ENCODE results near the gene PFDN4.

The PFDN4 gene

DNA sequence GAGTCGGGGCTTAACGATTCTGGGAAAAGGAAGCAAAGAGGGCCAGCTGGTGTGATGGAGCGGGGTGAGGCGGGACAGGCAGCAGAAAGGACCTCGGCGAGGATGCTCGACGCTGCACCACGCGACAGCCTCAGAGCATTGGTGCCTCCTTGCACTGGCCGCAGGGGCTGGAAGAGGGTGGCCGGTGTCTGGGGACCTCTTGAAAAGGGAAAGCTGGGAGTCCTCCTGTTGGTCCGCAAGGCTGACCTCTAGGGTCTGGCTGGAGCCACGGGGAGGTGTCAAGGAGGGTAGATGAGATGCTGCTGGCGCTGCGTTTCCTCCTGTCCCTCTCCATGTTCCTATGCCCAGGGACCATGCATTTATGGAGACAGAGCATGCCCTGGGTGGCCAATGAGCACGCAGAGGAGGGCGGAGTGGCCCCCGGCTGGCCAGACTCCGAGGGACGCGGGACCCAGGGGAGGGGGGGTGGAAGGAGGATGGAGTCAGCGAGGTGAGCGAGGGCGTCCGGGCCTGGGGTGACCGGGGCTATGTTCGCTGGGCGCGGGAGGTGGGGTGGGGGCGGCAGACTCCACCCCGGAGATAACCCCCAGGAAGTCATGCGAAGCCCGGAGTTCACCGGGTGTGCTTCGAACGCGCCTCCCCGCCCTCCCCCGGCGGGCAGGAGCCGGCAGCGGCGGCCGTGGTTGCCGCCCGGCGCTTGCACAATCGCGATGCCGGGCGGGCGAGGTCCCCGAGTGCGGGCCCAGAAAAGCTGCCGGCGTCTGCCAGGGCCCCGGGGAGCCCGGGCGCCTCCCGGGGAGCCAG, 34.0 kb upstream of the PFDN4 start, which contains the start of gene CYP24A1:
Gene CYP24A1, minus strand, starts transcription at position 334 of the 804 bp plus-strand sequence. CDS start 407 bp downstream, outside the sequence.
- peak; percentile 43 for DNase-seq

DNA sequence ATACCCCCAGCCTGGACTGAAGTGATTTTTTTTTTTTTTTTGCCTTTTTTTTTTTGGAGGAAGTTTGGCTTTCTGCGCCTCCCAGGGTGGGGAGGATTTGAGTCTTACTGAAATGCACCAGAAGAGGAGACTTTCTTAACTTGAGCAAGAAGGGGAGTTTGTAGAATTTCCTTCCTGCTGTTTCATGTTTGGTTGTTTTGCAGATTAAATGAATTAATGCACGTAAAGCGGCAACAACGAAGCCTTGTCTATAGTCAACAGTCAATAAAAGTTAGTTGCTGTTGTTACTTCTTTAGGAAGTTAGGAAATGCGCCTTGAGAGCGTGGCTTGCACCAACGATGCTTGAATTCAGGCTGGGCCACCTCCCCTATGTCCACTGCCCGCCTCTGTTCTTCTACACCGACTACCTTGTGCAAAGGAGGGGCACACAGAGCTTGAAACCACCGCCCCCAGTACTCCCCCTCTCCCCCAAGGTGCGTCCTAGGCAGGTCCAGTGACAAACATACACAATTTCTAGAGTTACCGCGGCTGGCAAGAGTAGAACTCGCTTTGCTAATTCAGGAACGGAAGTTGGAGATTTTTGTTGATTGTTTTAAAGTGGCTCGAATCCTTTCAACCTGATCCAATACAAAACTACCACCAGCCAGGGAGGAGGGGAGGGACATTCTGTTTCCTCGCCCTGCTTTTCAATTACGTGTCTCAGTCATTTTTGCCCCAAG, 33.3 kb upstream of the PFDN4 start:
- DNase-seq, result no peak

DNA sequence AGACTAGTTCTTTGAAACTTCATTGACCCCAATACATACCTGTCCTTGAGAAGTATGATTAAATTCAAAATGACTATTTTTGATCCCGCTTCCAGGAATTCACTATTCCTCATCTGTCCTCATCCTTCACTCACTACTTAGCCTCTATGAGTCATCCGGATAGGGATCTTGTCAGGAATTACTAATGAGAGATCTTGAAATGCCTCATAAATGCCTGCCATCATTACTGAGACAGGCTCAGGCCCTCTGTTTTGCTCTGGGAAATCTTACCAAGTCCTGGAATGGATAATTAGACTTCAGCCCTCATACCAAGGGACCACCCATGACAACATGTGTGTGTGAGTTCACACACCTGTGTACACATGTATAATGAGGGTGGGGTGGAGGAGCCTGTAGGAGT, 31.3 kb upstream of the PFDN4 start:
- DNase-seq, result no peak

DNA sequence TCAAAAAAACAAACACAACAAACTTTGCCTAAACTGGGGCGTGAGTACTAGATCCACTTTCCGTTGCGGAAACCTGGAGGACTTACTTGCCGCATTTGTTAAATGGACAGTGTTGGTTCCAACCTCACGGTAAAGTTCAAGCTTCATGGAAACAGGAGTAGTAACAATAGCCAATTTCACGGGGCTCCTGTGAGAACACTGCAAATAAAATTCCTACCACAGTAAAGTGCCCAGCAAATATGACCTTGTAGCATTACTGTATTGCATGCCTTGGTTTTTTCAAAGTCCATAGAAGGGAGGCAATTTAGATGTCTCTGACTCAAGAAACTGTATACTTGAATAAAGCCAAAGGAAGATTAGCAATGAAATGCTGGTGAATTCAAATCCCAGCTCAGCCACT, 30.5 kb upstream of the PFDN4 start:
- no peak for DNase-seq

DNA sequence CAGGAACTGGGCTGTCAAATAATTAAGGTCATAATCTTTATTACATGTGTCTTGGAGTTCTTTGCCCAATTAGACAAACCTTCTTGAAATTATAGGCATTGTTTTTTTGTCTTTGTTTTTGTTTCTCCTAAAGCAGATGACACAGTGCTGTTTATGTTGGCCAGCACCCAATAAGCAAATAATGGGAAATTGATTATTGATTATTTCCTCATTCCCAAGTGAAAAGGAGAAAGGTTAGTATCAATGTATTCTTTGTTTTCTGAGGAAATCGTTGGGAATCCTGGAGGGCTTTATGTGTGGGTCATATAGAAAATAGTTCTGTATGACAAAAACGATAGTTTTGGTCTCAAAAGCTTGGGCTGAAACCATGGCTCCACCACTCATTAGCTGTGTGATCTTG, 29.6 kb upstream of the PFDN4 start:
- DNase-seq, result no peak

DNA sequence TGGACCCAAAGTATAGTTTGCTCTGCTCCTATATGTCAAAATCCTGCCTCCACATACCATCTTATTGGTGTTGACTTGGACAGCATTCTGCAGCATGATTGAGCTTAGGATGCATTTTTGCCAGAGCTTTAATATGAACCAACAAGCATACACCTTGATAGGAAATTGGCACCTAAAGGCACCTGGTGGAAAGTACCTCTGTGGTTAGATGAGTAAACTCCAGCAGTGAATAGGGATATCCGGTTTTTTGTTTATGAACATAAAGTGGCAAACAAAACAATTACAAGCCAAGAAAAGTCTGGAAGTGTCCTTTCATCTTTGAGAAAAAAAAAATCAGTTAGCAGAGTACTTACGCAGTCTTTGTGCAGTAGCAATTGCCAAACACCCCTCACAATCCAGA, 27.9 kb upstream of the PFDN4 start:
- DNase-seq, result no peak

DNA sequence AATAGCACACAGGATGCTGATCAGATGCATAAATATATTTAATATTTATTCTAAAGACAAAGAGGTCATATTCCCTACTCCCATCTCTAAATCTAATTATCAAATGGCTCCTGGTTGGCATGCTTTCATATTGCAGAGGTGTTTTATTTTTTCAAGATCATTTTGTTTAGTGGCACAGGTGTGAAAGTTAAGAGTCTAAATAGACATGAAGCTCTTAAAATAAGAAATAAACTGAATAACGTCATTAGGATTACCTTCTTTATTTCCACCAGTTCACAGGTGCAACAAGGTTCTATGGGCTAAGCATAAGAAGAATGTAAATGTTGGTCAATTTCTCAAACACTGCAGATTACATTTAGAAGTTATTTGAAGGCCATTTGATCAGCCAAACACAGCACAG, 27.0 kb upstream of the PFDN4 start:
- DNase-seq, result no peak

DNA sequence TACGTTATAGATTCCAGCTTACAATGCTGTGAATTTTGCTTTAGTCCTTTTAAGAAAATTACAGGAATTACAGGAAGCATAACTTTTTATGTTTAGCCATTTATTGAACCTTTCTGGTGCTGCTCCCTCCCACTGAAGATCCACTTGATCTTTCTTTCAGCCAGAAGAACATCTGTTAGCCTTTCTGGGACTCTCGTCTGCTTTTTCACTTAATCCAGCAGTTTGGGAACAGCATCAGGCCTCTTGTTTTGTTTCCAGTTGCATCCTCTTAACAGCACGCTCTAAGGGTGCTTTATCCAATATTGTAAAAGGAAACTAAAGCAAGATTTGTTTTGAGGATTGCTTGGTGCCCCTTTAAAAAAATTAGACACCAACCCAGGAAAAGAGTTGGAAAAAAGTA, 23.8 kb upstream of the PFDN4 start:
- DNase-seq, result no peak

DNA sequence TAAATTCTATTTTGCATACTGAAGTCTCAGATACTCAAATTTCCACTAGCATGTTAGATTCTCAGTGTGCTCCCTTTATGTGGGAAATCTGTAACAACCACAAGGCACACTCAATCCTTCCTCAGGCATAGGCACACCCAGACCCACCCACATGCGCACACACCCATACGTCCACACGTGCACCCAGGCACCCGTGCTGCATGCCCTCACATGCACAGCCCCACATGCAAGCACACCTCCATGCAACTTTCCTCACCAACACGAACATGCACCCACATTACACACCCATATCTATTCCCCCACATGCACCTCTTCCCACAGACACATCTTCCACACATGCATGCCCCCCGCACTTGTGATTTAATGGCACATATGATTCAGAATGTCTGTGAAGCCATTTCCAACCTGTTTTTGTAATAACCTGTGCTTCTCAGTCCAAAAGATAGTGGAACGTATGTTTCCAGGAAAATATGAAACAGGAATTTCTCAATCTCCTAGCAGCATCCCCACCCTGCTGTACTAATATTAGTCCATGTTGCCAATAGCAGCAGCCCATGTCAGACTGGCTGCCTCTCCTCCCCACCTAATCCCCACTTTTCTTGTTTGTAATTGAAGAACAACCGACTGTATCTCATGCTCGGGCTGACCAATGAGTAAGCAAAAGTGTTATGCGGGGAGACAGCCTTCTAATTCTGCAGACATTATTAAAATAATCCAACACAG, 22.8 kb upstream of the PFDN4 start:
- no peak for DNase-seq

DNA sequence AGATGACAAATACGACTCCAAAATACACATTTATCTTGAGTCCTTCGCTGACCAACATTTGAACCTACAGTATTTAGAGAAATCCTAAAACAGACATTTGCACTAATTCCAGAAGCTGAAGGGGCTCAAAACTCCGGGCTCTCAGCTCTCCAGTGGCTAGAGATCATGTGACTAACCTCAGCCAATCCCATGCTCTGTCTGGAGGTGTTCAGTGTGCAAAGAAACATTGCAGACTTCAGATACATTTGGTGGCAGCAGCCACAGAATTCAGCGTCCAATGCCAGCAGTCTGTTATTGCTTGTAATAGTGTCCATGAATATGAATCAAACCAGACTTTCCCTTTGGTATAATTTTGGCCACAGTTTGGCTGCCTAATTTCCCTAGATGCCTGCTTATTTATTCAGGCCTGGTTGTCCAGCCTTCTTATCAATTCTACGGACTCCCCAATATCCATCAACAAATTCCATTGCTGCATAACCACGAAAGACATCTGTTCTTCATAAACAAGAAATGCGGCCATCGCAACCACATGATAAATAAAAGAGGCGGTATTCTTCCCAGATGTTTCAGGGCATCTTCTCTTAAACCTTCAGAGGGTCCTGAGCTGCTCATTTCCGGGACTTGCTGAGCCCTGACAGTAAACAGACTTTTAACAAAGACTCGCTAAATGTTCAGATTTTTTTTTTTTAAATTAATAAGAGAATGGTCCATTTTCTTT, 19.6 kb upstream of the PFDN4 start:
- DNase-seq, result no peak

DNA sequence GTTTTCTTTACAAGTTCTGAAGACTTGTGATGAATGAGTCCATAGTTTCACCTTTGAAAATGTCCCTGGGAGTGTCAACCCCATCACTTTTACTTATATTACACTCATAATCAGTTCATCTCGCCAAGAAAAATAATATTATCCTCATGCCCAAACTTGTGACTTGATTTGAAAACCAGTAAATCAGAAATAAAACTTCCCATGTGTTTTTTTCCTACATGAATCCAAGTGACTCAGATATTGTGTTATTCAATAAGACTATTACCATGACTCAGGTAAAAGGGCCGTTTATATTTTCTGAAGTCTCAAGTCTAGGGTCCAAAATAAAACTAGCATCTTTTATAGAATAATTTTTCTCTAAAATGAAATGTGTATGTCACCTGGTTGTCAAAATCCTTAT, 18.3 kb upstream of the PFDN4 start:
- no peak for DNase-seq

DNA sequence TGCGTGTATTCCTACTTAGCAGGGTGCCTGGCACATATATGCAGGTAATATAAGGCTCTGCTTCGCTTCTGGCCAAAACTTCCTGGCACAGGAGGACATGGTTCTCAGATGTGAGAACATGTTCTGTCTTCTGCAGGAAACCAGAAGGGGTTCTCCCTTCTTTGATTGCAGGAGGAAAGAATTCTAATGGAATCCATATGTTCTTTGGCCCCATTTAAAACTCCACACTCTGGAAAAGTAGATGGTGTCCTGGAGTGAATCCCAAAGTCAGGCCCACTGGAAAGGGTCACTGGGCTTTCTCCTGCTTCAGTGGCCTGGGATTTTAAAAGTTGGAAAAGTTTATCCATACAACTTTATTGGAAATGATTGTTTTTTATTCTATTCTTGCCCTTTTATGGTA, 17.7 kb upstream of the PFDN4 start:
- DNase-seq, result no peak

DNA sequence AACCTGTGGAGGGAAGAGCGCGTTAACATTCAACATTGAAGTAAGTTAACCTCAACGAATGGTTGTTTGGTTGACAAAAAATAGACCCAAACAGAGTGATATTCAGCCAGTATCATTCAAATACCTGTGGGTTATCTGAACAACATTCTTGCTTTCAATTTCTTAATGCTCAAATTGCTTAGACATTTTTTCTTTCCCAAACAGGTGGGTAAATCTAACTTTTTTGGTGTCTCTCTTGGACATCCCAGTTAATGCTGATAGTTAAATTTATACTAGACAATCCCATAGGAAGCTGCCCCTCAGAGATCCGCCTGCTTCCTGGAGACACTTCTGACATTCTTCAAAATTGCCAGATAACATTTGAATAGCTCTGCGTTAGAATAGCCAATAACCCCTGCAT, 14.1 kb upstream of the PFDN4 start:
- no peak for DNase-seq

DNA sequence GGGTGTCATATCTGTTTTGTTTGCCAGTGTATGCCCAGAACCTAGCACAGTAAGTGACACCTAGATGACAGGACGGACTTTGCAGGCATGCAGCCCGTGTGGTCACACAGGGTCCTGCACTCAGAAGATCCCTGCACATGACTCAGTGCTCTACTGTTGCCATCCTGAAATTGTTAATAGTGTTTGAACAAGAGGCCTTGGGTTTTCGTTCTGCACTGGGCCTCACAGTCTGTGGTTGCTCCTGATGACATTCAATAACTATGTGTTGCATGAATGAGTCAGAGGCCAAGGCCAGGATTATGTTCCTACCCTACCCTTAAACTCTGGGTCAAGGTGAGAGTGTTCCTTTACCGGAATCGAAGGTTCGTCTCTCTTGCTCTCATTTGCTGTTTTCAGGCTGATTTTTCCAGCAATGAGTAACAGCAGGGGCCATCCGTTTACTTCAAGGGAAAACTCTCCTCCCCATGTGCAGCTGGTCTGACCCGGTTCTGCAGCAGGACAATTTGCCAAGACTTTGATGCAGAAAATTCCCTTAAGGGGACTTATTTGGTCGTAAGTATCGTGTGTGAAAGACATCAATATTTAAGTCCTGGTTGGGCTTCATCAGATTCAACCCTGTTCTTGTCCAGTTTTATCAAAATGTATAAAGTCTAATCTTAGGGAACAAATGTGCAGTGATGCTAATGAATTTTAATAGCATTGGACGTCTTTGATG, 13.0 kb upstream of the PFDN4 start:
- no peak for DNase-seq

DNA sequence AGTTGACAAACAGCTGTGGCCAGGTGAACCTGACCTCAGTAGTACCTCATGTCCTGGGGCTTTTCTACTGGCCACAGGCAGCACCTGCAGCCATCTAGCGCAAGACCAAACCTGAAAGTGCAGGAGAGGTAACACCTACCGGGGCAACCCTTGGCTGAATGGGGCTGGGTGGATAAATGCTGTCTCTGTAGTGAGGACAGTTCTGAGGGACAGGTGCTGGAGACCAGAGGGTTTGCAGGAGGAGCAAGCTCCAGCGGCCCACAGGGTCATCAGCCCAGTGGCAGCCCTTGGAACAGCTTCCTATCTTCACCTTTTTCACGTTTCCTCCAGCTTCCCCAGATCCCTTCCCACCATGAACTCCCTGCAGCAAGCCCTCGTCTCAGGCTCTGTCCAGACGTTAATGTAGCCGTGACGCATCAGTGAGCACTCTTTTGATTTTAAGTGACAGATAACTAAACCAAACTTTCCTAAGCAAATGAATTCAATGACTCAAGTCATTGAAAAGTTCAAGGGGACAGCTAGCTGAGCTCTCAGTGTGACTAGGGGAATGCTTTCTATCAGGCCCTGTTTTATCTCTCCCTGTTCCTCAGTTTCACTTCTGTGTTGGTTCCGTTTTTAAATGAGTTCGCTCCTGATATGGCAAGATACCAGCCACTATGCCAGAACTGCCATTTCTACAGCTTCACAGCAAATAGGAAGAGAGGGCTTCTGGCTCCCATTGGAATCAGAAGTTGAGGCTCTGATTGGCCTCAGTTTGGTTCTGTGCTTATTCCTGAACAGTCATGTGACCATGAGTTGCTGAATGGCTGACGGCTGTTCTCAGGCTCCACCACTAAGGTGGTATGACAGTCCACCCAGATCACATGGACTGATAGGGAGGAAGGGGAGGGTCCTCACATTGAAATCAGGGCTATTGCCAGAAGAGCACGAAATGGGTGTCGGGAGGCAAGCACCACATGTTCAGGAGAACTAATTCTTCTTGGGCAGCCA, 12.1 kb upstream of the PFDN4 start:
- DNase-seq, result no peak

DNA sequence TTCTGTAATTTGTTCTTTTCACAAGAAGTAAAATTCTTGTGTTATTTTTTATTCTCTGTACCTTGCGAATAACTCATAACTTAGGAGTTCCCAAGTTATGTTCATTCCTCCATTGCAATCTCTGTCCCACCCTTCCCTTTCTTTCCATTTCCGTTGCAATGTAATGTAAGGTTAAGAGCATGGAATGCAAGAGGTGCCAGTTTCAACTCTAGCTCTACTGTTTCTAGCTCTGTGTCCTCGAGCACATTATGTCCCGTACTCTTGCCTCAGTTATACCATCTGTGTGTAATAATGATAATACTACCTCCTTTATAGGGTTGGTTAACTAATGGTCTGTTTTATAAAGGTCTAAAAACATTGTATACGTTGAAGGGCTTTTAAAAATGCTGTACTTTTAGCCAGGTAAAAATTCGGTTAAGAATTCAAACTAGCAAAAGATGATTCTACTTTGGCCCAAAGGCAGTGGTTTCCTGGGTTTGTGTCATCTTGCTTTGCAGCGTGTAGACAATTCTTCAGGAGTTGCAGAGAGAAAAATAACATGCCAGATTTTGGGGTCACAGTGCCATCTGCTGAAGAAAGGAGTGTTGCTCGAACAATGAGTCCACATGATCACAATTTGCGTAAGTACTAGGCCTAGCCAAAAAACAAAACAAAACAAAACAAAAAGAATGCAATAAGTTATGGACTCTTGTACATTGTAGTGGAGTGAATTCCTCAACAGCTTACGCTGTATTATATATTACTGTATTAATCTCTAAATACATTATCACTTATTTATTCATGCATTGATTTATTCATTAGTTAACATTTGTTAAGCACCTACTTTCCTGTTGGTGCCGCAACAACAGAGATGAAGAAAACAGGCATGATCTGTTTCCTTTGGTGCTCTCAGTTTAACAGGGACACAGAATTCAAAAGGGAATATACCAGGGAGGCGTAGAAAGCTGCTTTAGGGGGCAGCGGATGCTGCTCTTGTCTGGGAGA, 10.0 kb upstream of the PFDN4 start:
- peak; percentile 65 for DNase-seq

DNA sequence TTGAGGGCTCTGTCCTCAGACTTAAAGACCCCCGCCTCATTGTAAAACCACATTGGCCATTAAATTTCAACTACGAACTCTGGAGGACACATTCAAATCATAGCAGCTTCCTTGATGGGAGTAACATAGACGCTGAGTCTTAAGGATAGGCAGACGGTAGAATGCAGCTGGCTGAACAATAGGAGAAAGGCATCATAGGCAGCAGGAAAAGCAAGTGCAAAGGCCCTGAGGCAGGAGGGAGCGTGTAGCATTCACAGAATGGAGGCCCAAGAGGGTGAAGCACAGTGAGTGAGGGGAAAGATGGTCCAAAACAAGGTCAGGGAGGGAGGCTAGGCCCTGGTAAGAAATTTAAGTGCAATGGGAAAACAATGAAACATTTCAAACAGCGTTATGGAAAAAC, 8.6 kb upstream of the PFDN4 start:
- no peak for DNase-seq

DNA sequence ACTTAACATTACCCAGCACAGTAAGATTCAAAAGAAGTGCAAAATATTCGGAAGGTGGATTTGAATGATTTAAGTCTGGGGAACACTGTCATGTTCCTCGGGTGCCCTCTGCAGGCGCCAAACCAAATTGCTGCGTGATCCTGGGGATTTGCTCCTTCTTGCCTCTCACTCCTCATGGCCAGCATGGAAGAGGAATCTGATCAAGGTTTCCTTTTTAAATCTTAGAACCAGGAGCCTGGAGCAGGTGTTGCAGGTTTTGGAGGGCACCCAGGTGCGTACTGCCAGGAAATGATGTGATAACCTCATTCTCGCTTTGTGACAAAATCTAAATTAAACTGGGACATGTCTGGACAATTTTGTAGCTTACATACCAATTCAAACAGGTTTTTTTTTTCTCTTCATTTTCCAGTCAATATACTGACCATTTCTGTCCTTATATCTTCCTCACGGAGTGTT, 8.1 kb upstream of the PFDN4 start:
- DNase-seq, result peak; percentile 84

DNA sequence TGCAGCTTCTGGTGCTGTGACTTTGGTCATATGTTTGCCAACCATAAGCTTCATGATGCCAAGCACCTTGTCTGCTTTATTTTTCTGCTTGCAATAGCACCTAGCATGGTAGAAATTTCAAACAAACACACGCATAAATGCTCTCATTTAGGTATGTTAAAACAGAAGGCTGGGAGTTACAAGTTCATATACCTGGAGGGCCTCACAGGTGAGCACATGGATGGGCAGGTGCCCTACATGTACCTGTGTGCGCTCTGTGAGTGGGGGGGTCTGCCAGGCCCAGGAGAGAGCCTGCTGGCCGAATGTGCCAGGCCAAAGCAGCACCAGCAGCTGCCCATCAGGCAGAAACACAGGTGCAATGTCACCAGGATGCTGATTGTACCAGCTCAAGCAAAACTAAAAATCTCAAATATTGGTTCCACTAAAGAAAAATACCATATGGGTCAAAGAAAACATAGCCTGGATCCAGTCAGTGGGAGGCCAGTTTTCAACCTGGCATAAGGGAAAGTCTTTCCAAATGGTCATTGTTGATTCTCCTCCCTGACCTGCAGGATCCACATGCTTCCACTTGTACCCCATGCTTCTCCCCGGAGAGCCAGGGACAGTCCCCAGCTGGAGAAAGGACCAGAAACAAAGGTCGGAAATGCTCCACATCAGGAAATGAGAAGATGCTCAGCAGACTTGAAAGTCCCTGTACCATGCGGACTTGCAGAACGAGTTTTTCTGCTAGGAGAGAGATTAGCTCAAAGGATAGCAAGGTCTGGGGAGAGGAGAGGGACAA, 7.2 kb upstream of the PFDN4 start:
- DNase-seq, result no peak
